A172 (cell line): Measurements from ENCODE around the gene MYL10. TPM values are rescaled to one million over a fixed set of nuclear protein-coding genes. Genes with fewer than 3 reads are reported as not detected.

Experiments used
- DNase-seq: peaks from one replicate; pipeline ENCODE4 v3.0.0-alpha.2; 2015; ENCODE audit warnings: low spot score
- total RNA-seq: library from RNA; depleted of rRNA; stranded (reverse); fragments of >200 nt; shearing (Covaris generic); gene quantifications from 2 replicates; pipeline ENCODE4 v1.2.3, GENCODE V29; 2014

The MYL10 gene
- total RNA-seq, 1 experiment from 2014 or later: not detected

DNA sequence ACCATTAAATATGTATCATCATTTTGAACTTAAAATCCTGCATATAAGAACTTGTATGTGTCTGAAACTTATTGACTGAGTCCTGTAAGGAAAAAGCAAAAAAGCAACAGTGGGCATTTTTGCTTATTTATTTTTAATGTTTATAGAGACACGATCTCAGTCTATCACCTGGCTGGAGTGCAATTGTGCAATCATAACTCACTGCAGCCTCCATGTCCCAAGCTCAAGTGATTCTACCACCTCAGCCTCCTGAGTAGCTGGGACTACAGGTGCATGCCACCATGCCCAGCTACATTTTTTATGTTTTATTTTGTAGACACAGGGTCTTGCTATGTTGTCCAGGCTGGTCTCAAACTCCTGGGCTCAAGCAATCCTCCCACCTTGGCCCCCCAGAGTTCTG lies 32.2 kb downstream of the MYL10 start:
- no peak for DNase-seq

- DNase-seq: no peak
Observed at GRCh38 chr7:101595766-101596537, 33.1 kb downstream of the MYL10 start.

GRCh38 chr7:101595246-101595645 lies 33.9 kb downstream of the MYL10 start:
- no peak for DNase-seq

GRCh38 chr7:101594790-101595189 lies 34.3 kb downstream of the MYL10 start:
- DNase-seq: no peak

DNA sequence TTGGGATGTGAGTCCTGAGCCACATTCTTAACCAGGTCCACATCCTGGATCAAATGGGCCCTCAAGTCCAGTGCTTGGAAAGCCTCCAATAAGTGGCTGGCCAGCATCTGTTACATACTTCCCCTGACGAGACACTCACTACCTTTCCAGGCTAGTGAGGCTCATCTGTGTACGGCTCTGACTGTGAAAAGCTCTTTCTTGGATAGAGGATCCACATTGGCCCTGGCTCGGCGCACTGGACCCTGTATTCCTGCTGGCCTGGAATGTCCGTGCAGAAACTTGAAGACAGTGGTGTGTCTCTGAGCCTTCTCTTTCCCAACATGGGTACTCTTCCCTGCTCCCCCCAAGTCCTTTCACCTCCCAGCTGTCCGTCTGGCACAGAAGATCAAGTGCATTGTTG lies 35.5 kb downstream of the MYL10 start:
- no peak for DNase-seq

- no peak for DNase-seq
Observed at GRCh38 chr7:101591504-101591903, 37.6 kb downstream of the MYL10 start.

DNA sequence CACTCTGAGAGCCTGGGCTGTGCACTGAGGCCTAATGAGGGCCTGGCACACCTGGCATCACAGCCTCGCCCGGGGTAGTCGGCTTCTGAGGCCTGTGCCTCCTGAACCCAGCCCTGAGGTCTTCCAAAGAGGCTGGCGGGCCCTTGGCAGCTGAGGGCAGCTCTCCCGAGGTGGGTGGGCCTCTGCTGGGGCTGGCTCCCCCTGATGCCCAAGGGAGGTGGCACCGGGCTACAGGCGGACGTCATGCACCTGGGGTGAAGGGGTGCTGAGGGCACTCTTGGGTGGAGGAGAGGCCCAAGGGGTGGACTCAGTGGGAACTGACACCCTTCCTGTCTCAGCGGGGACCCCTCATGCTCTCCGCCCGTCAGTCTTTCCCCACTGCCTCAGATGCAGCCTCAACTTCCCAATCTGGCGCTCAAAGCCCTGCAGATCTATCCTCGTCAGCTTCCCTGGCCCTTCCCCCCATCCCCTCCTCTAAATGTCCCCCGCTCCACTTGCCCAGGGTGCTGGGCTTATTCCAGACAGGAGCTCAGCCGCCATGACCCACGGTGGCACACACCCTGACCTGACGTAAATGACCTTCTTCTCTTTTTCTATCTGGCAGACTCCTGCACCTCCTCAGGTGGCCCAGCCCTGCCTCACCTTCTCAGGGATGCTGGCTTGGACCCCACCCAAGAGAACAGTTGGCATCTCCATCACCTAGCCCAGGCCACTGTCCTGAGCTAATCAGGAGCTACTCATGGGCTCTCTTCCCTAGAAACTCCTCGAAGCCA lies 38.2 kb downstream of the MYL10 start:
- DNase-seq: no peak

DNA sequence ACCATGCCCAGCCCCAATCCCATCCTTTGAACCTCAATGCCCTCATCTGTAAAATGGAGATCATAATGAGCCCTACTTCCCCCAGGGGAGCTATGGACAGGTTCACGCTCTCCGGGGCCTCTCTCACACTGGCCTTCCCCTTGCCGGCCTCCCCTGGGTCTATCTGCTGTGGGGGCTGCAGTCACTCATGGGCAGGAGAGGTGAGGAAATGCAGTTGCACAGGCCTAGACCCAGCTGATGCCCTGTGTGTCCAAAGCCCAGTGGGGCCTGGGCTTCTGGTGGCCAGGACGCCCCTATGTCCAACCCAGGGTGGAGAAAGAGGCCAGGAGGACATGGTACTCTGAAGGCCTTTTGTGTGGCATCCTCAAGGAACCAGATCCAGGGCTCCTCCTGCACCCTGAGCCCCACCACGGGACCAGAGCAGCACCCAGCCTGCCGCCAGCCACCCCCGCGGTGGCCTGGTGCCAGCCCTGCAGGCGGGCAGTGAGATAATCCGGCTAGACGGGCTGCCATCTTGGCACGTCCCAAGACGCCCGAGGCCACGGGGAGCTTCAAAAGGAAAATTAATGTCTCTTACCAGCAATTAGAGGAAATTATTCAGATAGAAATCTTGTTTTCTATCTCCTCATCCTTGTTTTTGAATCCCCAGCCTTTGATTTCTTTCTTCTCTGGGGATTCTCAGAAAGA lies 39.0 kb downstream of the MYL10 start:
- DNase-seq: no peak

GRCh38 chr7:101589052-101589451 lies 40.0 kb downstream of the MYL10 start:
- no peak for DNase-seq

GRCh38 chr7:101588131-101588935 lies 40.8 kb downstream of the MYL10 start:
- DNase-seq: no peak

DNA sequence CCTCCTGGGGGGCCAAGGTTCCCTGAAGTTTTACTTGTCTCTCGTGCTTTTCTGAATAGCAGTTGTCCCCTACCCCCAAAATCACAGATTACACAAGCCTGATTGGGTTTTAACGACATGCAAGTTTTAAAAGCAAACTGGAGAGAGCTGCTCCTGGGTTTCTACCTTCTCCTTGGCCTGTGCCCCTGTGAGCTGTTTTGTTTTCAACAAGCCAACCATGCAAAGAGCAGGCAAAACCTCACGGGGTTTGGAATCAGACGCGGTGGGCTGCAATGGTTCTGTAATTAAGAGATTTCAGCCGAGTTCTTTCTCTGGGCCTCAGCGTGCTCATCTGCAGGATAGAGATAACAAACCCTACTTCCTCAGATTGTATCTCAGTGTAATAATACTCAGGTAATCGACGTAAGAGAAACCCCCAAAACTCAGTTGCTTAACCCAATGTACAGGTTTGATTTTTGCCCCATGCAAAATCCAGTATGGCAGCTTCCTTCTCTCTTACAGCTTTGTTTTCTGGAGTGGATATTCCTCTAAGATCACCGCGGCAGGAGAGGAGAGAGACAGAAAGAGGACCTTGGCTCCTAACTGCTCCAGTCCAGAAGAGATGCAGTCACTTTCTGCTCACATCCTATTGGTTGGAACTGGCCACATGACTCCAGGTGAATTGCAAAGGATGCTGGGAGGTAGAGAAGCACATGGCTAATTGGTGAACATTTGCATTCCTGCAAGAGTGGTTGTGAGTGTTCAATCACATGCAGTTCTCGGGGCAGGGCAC lies 42.0 kb downstream of the MYL10 start:
- no peak for DNase-seq

DNA sequence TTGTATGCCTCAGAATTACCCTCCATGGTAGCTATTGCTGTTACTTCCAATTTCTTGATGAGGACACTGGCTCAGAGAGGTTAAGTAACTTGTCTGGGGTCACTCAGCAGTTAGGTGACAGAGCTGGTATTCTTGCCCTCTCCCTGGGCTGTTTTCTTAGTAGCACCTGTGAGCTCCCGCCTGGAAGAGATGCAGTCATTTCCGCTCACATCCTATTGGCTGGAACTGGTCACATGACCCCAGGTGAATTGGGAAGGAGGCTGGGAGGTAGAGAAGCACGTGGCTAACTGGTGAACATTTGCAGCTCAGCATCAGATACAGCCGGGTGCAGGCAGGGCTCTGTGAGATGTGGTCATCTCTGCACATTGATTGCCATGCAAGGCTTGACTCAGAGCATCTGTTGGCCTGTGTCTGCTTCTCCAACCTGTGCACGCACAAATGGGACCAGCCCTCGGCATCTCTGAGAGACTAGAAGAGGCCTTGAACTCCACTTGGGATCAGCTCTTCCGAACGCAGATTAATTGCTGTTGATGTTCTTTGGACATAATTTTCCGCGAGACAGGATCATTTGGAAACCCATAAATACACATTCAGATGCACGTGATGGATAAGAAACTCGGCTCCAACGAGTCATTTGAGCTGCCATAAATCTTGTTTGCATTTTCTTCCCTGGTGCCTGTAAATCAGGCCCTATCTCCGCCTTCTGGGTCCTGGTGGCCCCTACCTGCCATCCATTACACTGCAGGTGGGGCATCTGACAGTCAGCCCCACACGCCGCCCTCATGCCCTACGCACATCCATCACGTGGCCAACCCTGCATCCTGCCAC lies 42.8 kb downstream of the MYL10 start:
- no peak for DNase-seq

DNA sequence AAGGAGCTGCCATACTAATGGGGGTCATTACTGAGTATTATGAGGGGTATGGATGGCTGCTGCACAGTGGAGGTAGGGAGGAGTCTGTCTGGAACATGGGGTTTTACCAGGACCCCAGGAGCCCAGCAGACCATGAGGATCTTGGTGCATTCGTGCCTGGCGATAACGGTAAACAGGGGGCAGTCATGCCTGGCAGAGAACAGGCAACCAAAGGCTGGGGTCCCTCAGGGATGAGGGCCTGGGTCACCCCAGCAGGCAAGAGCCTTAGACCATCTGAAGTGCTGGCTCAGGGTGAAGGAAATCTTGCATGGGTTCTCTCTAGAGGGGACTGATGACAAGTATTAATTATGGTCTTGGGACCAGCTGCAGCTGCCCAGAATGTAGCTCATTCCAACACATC lies 46.1 kb downstream of the MYL10 start:
- no peak for DNase-seq

GRCh38 chr7:101581891-101582290 lies 47.2 kb downstream of the MYL10 start:
- no peak for DNase-seq

DNA sequence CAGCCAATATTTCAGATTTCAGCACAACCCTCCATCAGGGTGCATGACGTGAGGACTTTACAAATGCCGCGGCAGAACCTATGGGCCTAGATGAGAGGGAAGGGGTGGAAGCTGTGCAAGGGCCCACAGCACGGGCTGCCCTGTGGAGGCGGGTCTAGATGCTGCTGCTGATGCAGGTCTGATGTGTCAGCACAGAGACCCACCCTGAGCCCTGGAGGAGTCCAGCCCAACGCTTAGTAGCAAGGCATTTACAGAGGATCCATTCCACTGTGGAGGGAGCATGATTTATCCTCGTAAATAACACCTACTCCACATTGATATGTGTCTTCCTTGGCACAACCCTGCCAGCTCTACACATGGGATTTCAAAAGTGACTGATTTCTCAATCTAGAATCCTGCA lies 48.5 kb downstream of the MYL10 start:
- DNase-seq: no peak

DNA sequence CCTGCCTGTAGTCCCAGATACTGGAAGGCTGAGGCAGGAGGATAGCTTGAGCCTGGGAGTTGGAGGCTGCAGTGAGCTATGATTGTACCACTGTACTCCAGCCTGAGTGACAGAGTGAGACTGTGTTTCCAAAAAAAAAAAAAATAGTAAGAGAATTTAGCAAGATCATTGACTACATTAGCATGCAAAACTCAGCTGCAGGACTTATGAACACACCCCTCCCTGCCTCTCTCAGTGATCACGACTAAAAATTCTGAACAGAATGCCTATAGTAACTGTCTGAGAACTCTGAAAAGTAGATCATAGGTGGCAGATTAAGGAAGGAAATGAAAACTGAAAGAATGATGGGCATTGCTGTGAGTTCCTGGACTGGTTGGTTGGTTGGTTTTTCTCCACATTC lies 50.5 kb downstream of the MYL10 start:
- no peak for DNase-seq

DNA sequence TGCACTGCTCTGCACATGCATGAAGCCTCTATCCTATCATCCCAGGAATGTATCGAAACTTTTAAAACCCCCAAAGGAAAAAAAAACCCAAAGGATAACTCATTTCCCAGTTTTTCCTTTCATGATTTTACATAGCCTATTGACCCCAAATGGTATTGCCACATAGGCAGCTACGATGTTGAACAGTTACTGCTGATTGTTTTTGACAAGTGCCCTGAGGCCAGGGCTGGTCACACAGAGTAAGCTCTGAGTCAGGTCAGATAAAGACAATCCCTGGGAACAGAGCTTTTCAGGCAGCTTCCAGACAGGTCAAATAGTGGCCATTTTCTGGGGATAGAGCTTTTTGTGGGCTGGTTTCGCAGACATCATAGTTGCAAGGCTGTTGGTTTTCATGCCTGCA lies 52.1 kb downstream of the MYL10 start:
- no peak for DNase-seq

GRCh38 chr7:101575721-101576120 lies 53.4 kb downstream of the MYL10 start:
- DNase-seq: no peak

- DNase-seq: no peak
Observed at GRCh38 chr7:101575168-101575567, 53.9 kb downstream of the MYL10 start.

DNA sequence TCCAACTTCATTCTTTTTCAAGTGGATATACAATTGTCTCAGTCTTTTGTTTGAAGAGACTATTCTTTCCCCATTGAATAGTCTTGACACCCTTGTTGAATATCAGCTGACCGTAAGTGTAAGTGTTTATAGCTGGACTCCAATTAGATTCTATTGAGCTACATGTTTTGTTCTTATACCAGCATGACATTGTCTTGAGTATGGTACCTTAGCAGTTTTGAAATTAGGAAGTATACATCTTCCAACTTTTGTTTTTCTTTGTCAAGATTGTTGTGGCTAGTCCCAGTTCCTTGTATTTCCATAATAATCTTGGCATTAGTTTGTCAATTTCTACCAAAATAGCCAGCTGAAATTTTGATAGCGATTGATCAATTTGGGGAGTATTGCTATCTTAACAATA lies 56.9 kb downstream of the MYL10 start:
- no peak for DNase-seq
